Bronchial smooth muscle cell (primary cell): ENCODE data around the gene MRPL44. TPM values are rescaled to one million over a fixed set of nuclear protein-coding genes. Genes with fewer than 3 reads are reported as not detected.

Experiments
- total RNA-seq: library from RNA; depleted of rRNA; stranded (reverse); fragments of >200 nt; gene quantifications from 2 replicates; pipeline ENCODE4 v1.2.1, GENCODE V29; 2014

MRPL44 gene
- total RNA-seq: 14.9 and 23.0 TPM in 2 replicates

GRCh38 chr2:223957092-223957851 is at the start of gene MRPL44:
Gene MRPL44 (plus strand): TSS chr2:223957463. CDS start chr2:223957473, 10 bp downstream.

GRCh38 chr2:223944703-223945531 is 12.3 kb upstream of the MRPL44 start, which contains the start of gene WDFY1:
Gene WDFY1 (minus strand): TSS chr2:223945335. CDS start chr2:223945284, 51 bp downstream.

Other genes starting within 250 kb of the MRPL44 start
- gene AP1S3, start 119.9 kb upstream of the MRPL44 start, total RNA-seq: 0.26 and 1.6 TPM in 2 replicates
- gene WDFY1, start 12.1 kb upstream of the MRPL44 start, total RNA-seq: 86.4 and 170 TPM in 2 replicates
- gene SERPINE2, start 81.8 kb downstream of the MRPL44 start, total RNA-seq: 149 and 206 TPM in 2 replicates